HG03469 (cell line): Measurements from ENCODE around the gene ARHGEF26.

Experiments used
- ATAC-seq: cut with Tn5 transposase; IDR thresholded peaks from one replicate; pipeline ENCODE4 v1.9.1; 2021; ENCODE audit warnings: mild to moderate bottlenecking, moderate library complexity, moderate number of reproducible peaks; ENCODE audit not compliant: unreplicated experiment

ARHGEF26 gene

DNA sequence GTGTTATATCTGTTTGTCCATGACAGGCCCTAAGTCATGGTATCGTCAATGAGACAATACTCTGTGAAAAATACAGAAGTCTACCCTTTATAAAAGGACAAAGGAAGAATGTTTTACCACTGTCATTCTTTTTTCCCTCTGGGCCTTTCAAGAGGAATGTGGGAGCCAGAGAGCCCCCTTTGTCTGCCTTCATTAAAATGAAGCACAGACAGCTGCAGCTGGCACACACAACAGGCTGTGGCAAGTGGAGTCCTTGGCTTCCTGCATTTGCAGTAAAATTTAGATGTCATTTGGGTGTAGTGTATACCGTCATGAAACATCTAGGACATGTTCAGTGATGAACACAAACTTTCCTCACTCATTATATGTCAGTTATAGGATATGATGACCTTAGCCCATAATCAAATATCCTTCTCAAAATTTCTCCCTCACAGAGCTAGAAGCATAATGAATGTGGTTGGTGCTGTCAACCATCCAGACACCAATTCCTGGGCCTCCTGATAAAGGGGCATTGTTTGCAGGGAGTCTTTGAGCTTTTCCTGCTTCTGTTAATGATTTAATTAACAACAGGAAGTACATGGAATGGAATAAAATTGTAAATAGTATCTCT is 126.7 kb downstream of the ARHGEF26 start:
- no peak for ATAC-seq

DNA sequence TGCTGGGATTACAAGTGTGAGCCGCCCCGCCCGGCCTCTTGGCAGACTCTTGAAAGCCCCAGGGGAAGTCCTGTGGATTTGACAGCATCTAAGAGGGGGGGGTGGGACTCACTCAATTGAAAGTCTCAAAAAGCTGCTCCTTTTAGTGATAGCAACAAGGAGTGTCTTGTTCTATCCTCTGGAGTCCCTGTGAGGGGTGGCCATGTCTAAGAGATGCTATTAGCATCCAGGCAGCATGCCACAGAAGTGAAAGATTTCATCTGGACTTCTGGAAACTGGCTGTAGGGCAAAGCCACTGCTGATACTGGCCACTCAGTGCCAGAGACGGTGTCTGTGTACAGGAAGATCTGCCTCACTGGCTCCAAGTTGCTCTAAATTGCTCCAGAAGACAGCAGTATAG is 129.1 kb downstream of the ARHGEF26 start:
- ATAC-seq = no peak

DNA sequence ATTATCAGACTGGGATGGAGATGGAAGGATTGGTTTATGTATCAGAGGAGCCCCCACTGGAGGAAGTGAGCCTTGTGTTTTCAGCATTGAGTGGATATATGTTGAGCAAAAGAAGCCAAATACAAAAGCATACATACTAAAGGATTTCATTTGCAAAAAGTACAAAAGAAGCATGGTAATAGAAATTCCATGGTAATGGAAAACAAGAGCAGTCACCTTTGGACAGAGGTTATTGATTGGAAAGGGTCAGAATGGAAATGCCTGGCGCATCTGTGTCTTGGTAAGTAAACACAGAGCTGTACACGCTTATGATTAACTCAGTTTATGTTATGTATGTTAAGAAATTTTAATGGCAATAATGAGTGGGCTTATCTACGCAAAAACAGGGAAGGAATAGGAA is 130.4 kb downstream of the ARHGEF26 start:
- no peak for ATAC-seq

DNA sequence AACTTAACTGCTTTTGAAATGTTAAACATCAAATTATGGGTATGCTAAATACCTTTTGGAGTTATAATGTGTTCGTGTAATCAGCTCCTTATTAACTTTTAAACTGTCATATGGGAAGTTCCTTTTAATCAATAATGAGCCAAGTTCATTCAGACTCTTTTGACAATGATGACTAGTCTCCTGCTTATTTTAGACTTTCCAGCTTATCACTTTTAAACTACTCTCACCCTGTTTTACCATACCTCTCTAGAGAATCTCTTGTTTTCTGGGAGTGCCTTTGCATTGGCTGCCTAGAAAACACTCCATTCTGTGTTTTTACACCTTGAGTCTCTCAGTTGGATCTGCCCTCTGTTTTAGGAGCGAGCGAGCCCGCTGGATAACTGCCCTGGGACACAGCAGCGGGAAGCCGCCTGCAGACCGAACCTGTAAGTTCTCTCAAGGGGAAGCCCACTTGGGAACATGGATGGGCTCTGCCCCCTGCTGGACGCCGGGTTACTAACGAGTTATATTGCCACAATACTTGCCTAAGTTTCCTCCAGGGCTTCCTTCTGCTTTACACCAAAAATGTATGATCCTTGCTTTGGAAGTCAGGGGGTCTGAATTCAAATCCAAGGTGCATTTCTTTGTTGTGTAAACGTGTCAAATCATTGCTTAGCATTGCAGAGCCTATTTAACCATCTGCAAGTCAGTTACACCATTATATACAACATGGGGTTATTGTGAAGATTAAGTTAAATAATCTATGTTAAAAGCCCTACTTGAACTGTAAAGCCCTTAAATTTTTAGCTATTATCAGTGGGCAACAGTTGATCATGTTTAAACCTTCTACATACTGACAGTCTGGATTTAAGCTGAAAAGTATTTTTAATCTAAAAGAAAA is 131.8 kb downstream of the ARHGEF26 start:
- peak; percentile 94 for ATAC-seq

DNA sequence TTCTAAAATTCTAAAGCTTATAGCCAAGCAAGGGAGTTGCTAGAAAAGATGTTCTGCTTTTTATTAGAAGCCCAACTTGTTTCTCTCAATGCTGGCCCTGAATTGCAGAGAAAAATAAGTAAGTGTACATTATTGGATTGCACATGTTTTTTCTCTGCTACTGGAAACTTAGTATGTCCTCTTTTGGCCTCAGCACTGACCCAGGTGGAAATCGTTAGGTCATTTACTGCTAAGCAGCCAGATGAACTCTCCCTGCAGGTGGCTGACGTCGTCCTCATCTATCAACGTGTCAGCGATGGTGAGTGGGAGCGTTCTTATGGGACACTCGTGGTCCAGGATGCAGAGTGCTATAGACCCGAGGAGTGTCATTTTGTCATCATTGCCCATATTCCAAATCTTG is 133.3 kb downstream of the ARHGEF26 start:
- no peak for ATAC-seq

DNA sequence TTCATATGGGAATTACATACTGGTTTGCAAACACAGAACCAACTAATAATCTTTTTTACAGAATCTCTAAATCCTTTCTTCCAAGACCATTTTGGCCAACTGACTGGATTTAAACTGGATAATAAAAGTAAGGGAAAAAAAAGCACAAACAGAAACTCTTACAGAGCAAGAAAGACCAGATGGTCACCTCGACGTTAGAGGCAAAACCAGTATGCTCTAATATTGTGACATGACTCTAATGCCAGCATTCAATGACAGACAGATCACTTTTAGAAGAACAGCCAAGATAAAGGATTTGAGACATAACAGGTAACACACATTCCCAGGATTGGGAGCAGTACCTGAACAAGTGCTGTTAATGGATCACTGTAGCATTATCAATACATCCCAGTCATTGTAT is 152.2 kb downstream of the ARHGEF26 start:
- ATAC-seq = no peak

DNA sequence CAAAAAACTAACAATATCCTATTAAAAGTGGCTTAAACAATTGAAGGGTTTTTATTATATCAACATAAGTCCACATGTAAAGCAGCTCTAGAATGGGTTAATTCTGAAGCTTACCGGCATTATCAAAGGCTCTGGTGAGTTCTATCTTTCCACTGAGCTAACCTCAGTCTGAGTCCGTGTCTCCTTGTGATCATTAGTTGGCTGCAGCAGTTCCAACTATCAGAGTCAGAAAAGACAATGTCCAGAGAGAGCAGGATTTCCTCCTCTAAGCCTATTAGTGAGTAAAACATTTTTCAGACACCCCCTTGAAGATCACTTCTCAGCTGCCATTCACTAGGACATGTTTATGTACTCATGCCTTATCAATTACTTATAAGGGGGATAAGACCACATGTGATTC is 153.2 kb downstream of the ARHGEF26 start:
- ATAC-seq = no peak

DNA sequence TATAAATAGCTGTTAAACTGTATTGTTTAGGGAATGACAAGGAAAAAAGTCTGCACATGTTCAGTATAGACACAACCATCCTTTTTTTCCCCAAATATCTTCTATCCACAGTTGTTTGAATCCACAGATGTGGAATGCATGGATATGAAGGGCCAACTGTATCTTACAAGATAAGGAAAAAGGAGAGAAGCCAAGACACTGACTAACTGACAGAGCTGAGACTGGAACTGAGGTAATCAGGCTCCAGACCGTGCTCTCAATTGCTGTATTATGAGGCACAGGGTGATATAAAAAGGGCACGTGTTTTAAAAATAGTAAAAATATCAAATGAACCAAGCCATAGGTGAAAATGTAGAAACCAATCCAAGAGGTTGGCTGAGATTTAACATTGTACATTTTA is 154.1 kb downstream of the ARHGEF26 start:
- ATAC-seq = no peak

DNA sequence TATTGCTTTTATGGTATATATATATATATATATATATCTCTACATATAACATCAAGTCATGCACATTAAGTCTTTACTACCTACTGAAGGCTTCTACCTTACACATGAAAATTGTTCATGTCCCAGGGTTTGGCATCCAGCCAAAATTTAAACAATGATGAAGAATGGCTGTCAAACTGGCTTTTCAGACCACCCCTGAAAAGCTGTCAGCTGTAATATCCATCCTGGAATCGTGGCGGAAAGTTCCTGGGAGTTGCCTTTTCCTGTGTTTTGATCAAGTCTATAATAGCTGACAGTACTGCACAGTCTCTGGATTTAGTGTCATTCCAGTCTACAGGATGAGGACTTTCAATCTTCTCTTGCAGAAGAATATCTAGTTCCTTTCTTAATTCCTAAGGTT is 154.8 kb downstream of the ARHGEF26 start:
- ATAC-seq = no peak

DNA sequence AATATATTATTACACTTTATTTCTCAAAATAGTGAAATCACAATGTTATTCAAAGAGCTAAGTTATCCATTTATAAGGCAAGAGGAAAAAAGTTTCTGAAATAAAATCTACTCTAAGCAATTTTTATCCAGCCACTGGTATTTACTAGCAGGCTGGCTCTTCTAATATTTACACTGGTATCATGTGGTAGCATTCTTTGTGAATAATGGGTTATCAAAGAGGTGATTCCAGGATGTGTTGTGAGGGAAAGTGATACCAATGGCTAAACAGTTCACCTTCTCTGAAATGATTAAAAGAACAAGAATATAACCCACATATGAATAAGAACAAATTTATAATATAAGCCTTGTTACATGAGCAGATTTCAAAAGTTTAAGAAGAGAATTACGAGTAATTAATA is 159.0 kb downstream of the ARHGEF26 start:
- ATAC-seq = no peak

DNA sequence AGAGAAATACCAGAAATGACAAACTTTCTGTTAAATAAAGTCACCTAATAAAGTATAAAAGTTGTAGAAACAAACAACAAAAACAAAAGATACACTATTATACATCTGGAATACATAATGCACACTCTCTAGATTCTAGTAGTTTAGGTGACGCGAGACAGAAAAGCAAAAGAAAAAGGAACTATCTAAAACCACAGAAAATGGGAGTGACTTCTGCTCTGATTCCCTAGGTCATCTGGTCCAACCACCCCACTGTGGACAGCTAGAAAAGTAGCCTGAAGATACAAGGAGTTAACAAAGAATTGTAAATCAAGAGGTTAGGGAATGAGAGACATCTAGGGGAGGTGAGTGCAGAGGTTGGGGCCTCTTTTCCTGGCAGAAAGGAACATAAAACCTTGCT is 164.0 kb downstream of the ARHGEF26 start:
- ATAC-seq = no peak

DNA sequence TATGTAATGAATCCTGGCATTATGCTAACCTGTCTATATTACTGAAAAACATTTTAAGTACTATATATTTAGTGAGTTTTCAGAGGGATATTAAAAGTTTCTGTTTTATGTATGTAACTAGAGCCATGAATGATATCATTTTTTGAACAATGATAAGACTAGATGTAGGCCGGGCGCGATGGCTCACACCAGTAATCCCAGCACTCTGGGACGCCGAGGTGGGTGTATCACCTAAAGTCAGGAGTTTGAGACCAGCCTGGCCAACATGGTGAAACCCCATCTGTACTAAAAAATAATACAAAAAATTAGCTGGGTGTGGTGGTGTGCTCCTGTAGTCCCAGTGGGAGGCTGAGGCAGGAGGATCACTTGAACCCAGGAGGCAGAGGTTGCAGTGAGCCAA is 169.0 kb downstream of the ARHGEF26 start:
- no peak for ATAC-seq

DNA sequence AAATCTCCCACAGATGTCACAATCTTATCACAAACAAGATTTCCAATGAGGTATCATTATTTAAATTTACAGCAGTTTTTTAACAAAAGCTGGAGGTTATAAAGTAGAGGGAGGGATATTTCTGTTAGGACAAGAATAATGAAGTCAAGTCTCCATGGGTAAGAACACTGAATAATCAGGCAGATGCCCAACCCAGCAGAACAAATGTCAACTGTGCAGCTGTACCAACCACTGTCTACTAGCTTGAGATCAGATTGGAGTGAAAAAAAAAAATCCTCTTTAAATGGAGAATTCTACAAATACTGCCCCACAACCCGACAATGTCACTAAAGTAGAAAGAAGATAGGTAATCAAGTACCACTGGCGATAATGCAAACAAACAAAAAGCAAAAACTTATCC is 172.8 kb downstream of the ARHGEF26 start:
- no peak for ATAC-seq

DNA sequence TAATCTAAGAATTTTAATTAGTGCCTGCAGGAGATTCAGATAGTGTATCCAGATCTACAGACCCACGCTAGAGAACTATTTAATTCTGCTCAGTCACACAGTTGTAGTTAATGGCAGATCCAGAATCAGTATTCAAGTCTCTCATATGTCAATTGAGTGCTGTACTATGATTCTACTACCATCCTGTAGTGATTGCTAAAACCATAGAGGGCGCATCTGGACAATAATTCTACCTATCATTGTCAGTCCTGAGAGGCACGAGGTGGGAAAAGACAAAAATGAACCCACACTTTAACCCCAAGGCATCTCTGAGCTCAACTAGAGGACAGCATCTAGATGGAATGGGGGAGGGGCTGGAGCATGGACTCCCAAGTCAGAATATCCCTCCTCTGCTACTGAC is 180.4 kb downstream of the ARHGEF26 start:
- no peak for ATAC-seq

DNA sequence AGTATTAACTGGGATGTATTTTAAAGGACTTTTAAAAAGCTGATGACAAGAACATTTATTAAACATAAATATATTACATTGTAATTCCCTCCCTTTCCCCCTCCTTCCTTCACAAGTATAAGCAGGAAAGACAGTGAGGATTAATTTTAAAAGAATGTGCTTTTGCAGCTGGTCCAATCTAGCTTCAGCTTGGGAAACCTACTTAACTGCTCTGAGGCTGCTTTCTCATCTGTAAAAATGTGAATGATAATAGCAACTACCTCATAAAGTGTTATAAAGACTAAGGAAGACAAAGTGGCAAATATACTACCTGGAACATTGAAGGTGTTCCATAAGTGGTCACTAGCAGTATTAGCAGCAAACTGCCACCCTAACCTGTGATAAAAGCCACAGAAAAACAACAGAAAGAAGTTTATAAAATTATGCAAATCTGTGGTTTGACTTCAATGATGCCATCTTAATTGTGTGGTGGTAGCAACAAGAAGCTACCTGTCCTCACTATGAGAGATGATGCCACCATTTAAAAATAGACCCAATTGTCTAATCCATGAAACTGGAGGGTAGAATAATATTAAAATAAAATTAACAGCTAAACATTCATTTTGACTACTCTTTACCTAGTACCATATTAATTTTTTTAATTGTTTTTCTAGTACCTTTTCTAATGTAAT is 183.1 kb downstream of the ARHGEF26 start:
- ATAC-seq = no peak

DNA sequence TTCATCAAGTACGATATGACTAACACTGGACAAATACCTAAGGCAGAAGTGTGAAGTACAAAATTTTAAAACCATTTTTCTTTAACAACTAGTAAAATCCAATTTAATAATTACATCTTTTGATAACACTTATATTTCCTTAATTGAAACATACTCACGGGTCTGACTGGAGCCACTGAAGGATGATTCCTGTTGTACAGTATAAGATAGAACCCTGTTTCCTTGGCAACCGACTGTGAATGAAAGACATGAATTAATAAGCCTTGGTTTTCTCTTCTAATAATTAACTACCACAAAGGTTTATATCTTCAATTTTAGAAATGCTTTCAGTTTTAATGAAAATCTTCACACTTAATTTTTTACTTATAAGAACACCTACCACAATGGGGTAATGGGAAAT is 183.7 kb downstream of the ARHGEF26 start:
- ATAC-seq = no peak

DNA sequence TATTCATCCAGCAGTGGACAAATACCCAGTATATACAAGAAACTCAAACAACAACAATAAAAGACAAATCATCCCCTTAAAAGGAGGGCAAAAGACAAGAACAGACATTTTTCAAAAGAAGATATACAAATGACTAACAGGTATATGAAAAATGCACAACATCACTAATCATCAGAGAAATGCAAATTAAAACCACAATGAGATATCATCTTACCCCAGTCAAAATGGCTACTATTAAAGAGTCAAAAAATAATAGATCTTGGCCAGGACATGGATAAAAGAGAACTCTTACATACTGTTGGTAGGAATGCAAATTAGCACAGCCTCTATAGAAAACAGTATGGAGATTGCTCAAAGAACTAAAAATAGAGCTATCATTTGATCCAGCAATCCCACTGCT is 186.2 kb downstream of the ARHGEF26 start:
- no peak for ATAC-seq
